Measurements from ENCODE around the gene MST1R. TPM values are rescaled to one million over a fixed set of nuclear protein-coding genes. Genes with fewer than 3 reads are reported as not detected.
"Not testable (repeated sequence)": the region's sequence is repeated elsewhere in the genome, so short reads cannot be mapped to it uniquely, and the experiment has no call there.

Gene MST1R
- total RNA-seq, 2 experiments from 2014 or later, result 4.1 to 5.2 TPM

DNA sequence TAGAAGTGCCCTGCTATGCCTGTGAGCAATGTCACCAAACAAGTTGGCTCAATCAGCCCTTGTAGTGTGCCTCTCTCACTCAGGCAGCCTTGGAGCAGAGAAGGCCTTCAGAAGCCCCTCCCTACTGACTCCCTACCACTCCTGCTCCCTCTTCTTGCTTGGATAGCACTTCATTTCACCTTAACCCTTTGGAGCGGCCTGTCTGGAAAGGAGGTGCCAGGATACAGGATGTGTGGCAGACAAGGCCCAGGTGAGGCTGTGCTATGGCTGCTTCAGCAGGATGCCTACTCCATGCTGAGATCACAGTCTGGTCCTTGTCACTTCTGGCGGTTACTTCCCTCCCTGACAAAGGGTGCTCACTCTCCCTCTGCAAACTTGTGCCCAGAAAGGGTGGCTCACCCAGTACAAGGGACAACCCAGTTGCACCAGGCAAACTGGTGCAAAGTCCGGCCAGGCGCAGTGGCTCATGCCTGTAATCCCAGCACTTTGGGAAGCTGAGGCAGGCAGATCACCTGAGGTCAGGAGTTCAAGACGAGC lies 24.9 kb upstream of the MST1R start:
- Mint-ChIP-seq H3K27ac (peak overlapping the region; percentile 79), H3K27me3 (no peaks in the 10 kb centered on the region), H3K4me1 (peaks cover 31% of the 10 kb centered on the region), H3K36me3 (ENCODE audit: low read depth) (peaks cover 2% of the 10 kb centered on the region), H3K4me3 (peak overlapping the region; percentile 81), H3K9me3 (no peaks in the 10 kb centered on the region)
- ChIA-PET POLR2A (interaction anchor here (0.6 kb wide), 1 partner anchor 9 kb away, joined by 3 read pairs; no protein-coding TSS in a partner anchor), CTCF (interaction anchor here (0.6 to 1.7 kb wide), 7 partner anchors 10 to 126 kb away, joined by 3 to 8 read pairs (median 4); partner anchors contain the start of genes INKA1 and RBM6)
- DNase-seq, result no peak

DNA sequence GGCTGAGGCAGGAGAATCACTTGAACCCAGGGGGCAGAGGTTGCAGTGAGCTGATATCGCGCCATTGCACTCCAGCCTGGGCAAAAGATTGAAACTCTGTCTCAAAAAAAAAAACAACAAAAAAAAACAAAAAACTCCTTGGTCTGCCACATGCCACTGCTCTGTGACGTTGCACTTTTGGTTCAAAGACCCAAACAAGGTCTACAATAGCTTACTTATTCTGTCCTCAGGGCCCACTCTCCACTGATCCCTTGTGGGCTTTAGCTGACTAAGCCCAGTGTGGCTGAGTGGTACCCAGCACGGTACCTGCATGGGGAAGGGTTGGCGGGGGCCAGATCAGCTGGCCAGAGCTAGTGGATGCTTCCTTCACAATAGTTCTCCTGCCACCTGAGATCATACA lies 24.1 kb upstream of the MST1R start:
- no peak for DNase-seq
- ChIA-PET CTCF (interaction anchor here (1.2 kb wide), 1 partner anchor 13 kb away, joined by 3 read pairs; no protein-coding TSS in a partner anchor), POLR2A (interaction anchor here (0.6 kb wide), 3 partner anchors 8 to 28 kb away, joined by 3 to 4 read pairs (median 3); no protein-coding TSS in a partner anchor)
- Mint-ChIP-seq H3K27ac (no peak overlapping the region), H3K4me3 (peak overlapping the region; percentile 81), H3K9me3 (no peaks in the 10 kb centered on the region), H3K27me3 (no peaks in the 10 kb centered on the region), H3K36me3 (ENCODE audit: low read depth) (peaks cover 2% of the 10 kb centered on the region), H3K4me1 (peaks cover 31% of the 10 kb centered on the region)

DNA sequence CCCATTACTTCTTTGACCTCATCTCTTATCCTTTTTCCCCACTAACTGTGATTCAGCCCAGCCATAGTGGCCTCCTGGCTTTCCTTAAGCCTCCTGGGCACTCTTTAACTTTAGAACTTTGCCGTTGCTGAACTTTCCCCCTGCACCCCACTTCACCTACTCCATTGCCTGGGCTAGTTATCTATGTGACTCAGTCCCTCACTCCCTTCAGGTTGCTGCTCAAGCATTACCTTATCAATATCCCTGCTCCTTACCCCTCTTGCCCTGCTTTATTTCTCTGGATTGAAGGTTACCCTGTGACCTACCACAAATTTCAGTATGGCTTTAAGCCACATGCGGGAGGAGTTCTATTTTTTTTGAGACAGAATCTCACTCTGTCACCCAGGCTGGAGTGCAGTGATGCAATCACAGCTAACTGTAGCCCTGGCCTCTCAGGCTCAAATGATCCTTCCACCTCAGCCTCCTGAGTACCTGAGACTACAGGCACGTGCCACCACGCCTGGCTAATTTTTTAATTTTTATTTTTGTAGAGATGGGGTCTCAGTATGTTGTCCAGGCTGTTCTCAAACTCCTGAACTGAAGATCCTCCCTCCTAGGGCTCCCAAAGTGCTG lies 22.6 kb upstream of the MST1R start:
- Mint-ChIP-seq H3K36me3 (ENCODE audit: low read depth) (peaks cover 2% of the 10 kb centered on the region), H3K27me3 (no peaks in the 10 kb centered on the region), H3K4me1 (peaks cover 30% of the 10 kb centered on the region), H3K4me3 (no peak overlapping the region), H3K9me3 (no peaks in the 10 kb centered on the region), H3K27ac (peak overlapping the region; percentile 22)
- ChIA-PET CTCF (no interaction called here), POLR2A (no interaction called here)
- DNase-seq, result no peak

DNA sequence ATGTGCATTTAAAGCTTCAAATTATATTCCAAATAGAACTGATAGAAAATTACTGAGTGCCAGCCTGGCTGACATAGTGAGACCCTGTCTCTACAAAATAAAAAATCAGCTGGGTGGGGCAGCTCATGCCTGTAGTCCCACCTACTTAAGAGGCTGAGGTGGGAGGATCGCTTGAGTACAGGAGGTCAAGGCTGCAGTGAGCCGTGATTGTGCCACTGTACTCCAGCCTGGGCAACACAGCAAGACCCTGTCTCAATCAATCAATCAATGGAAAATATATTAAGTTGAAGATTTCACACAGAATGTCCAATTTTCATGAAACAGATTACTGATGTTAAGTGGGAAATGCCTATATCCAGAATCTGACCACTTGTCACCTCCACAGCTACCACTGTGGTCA lies 21.8 kb upstream of the MST1R start:
- POLR2A ChIA-PET, result no interaction called here
- DNase-seq, result no peak

DNA sequence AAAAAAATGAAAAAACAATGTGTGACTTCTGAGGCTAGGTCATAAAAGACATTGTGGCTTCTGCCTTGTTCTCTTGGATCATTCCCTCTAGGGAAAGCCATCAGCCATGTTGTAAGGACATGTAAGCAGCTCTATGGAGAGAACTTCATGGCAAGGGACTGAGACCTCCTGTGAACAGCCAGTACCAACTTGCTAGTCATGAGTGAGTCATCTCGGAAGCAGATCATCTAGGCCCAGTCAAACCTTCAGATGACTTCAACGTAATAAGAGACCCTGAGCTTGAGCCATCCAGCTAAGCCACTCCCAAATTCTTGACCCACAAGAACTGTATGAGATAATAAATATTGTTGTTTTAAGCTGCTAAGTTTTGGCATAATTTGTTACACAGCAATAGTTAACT lies 21.0 kb upstream of the MST1R start:
- H3K27ac Mint-ChIP-seq, result no peak overlapping the region
- no peaks in the 10 kb centered on the region for H3K27me3 Mint-ChIP-seq
- ChIA-PET CTCF (interaction anchor here (0.6 to 1.4 kb wide), 4 partner anchors 8 to 1514 kb away, joined by 3 read pairs; partner anchors contain the start of gene RBM6), POLR2A (no interaction called here)
- H3K36me3 Mint-ChIP-seq (ENCODE audit: low read depth), result peaks cover 2% of the 10 kb centered on the region
- no peak for DNase-seq
- H3K4me3 Mint-ChIP-seq, result no peak overlapping the region
- H3K9me3 Mint-ChIP-seq, result no peaks in the 10 kb centered on the region
- H3K4me1 Mint-ChIP-seq, result peaks cover 19% of the 10 kb centered on the region

More for the DNA sequence above, 21.8 kb upstream of the MST1R start:
- Mint-ChIP-seq H3K27ac (no peak overlapping the region), H3K36me3 (ENCODE audit: low read depth) (peaks cover 2% of the 10 kb centered on the region), H3K27me3 (no peaks in the 10 kb centered on the region), H3K9me3 (no peaks in the 10 kb centered on the region), H3K4me3 (no peak overlapping the region), H3K4me1 (peaks cover 24% of the 10 kb centered on the region)
- CTCF ChIA-PET, result interaction anchor here (1.1 to 1.4 kb wide), 2 partner anchors 15 to 20 kb away, joined by 3 read pairs; partner anchors contain the start of gene RBM6

DNA sequence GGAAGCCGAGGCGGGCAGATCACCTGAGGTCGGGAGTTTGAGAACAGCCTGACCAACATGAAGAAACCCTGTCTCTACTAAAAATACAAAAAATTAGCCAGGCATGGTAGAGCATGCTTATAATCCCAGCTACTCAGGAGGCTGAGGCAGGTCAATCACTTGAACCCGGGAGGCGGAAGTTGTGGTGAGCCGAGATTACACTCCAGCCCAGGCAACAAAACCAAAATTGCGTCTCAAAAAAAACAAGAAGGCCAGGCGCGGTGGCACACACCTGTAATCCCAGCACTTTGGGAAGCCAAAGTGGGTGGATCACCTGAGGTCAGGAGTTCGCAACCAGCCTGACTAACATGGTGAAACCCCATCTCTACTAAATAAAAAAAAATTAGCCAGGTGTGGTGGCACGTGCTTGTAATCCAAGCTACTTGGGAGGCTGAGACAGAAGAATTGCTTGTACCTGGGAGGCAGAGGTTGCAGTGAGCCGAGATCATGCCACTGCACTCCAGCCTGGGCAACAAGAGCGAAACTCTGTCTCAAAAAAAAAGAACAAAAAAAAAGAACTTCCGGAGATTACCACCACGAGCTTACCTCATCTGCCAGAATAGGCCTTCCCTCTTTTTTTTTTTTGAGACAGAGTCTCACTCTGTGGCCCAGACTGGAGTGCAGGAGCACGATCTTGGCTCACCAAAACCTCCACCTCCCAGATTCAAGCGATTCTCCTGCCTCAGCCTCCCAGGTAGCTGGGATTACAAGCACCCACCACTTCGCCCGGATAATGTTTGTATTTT lies 14.3 kb upstream of the MST1R start:
- H3K27ac Mint-ChIP-seq; DNase-seq; H3K27me3 Mint-ChIP-seq; H3K4me3 Mint-ChIP-seq; H3K9me3 Mint-ChIP-seq; H3K36me3 Mint-ChIP-seq (ENCODE audit: low read depth); H3K4me1 Mint-ChIP-seq: not testable (repeated sequence)
- CTCF ChIA-PET, result interaction anchor here (0.7 to 3.6 kb wide), 3 partner anchors 9 to 33 kb away, joined by 3 to 12 read pairs (median 3); no protein-coding TSS in a partner anchor
- POLR2A ChIA-PET, result interaction anchor here (0.7 kb wide), 1 partner anchor 10 kb away, joined by 3 read pairs; no protein-coding TSS in a partner anchor

DNA sequence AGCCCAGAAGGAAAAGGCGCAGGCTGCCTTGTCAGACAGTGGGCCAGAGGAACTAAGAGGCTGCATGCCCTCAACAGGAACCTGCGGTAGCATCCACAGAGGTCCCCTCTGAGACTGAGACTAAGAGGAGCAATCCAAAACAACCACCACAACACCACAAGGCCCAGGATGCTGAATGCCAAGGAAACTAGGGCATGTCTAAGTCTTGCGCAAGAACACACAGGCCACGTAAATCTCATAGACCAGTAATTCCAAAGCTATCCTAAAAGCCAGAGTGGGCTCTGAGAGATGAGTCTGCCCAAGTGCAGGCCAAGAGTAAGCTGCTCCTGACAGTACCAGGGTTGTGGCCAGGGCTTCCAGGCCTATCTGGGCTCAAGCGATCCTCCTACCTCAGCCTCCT lies 13.0 kb upstream of the MST1R start:
- Mint-ChIP-seq H3K27me3 (no peaks in the 10 kb centered on the region), H3K36me3 (ENCODE audit: low read depth) (peaks cover 12% of the 10 kb centered on the region), H3K4me3 (no peak overlapping the region), H3K4me1 (peaks cover 8% of the 10 kb centered on the region), H3K9me3 (no peaks in the 10 kb centered on the region), H3K27ac (no peak overlapping the region)
- CTCF ChIA-PET, result interaction anchor here (3.6 kb wide), 1 partner anchor 9 kb away, joined by 12 read pairs; no protein-coding TSS in a partner anchor
- POLR2A ChIA-PET, result no interaction called here
- DNase-seq, result no peak

DNA sequence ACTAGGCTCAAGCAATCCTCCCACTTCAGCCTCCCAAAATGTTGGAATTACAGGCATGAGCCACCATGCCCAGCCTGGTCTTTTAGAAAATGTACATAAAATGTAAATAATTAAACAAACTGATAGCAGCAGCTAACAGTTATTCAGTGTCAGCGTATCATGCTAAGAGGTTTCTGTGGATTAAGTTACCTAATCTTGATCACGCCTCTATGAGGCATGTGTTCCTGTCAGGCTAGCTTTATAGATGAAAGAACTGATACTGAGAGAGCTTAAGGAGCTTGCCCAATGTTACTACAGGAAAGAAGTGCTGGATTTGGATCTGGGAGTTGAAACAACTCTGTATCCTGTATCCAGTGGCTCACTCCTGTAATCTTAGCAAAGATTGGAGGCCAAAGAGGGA lies 11.2 kb upstream of the MST1R start:
- CTCF ChIA-PET, result interaction anchor here (0.5 to 2.4 kb wide), 4 partner anchors 9 to 60 kb away, joined by 3 to 6 read pairs (median 3); no protein-coding TSS in a partner anchor
- H3K9me3 Mint-ChIP-seq, result no peaks in the 10 kb centered on the region
- POLR2A ChIA-PET, result no interaction called here

DNA sequence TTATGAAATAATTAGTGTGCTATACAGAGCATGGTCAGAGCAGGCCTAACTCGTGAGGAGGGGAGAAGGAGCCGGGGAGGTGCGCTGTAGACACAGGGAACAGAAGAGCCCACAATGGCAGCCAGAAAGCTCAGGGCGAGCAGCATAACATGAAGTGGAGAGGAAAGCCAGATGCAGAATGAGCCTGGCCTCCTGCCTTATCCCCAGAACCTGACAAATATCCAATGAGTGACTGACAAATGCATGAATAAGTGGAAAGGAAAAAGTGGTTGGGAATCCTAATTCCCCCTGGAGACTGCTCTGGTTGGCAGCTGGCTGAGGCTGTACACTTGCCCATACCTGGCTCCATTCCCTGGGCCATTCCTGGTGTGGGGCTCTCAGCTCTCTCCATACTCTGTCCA lies 9.2 kb upstream of the MST1R start:
- no peaks in the 10 kb centered on the region for H3K27me3 Mint-ChIP-seq
- H3K9me3 Mint-ChIP-seq, result no peaks in the 10 kb centered on the region
- no peak overlapping the region for H3K4me3 Mint-ChIP-seq
- ChIA-PET CTCF (interaction anchor here (1.3 to 2.1 kb wide), 2 partner anchors 16 to 66 kb away, joined by 3 to 8 read pairs; partner anchors contain the start of gene MON1A), POLR2A (interaction anchor here (0.6 kb wide), 1 partner anchor 205 kb away, joined by 3 read pairs; no protein-coding TSS in a partner anchor)
- peaks cover 2% of the 10 kb centered on the region for H3K4me1 Mint-ChIP-seq
- H3K27ac Mint-ChIP-seq, result no peak overlapping the region
- H3K36me3 Mint-ChIP-seq (ENCODE audit: low read depth), result peaks cover 16% of the 10 kb centered on the region
- no peak for DNase-seq

More for the DNA sequence above, 11.2 kb upstream of the MST1R start:
- Mint-ChIP-seq H3K4me1 (peaks cover 8% of the 10 kb centered on the region), H3K27ac (no peak overlapping the region), H3K4me3 (no peak overlapping the region), H3K36me3 (ENCODE audit: low read depth) (peaks cover 15% of the 10 kb centered on the region), H3K27me3 (no peaks in the 10 kb centered on the region)
- DNase-seq, result no peak

DNA sequence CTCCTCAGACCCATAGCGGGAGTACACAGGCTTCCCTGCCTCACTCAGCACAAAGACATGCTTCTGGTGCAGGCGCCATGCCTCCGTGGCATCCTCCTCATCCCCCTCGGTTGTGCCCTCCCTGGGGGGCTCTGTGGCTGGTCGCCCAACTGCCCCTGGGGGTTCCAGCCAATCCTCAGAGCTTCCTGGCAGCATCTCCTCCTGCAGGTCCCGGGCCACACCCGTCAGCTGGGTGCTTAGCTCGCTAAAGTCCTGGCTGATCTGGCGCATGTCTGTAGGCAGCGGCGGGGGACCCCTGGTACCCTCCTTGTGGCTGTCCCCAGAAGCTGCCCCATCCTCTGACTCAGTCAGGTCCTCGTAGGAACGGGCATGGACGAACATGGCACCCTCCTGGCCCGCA lies 7.9 kb upstream of the MST1R start:
- POLR2A ChIA-PET, result no interaction called here
- CTCF ChIA-PET, result interaction anchor here (1.3 kb wide), 1 partner anchor 64 kb away, joined by 3 read pairs; no protein-coding TSS in a partner anchor
- H3K4me1 Mint-ChIP-seq, result peaks cover 4% of the 10 kb centered on the region

DNA sequence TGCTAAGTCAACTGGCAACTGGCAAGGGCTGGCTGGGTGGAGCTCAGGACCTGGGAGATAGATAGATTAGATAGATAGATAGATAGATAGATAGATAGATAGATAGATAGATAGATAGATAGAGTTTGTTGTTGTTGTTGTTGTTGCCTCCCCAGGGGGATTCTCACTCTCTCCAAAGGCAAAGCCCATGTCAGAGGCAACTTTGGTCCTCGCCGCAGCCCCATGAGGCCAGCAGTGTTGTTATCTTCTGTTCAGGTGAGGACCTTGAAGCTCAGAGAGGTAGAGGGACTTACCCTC lies 7.4 kb upstream of the MST1R start:
- Mint-ChIP-seq H3K36me3 (ENCODE audit: low read depth) (peaks cover 13% of the 10 kb centered on the region), H3K9me3 (no peaks in the 10 kb centered on the region), H3K27ac (no peak overlapping the region), H3K4me1 (peaks cover 9% of the 10 kb centered on the region), H3K27me3 (no peaks in the 10 kb centered on the region), H3K4me3 (no peak overlapping the region)
- no peak for DNase-seq
- CTCF ChIA-PET, result interaction anchor here (0.8 kb wide), 1 partner anchor 10 kb away, joined by 3 read pairs; no protein-coding TSS in a partner anchor
- POLR2A ChIA-PET, result no interaction called here

More for the DNA sequence above, 7.9 kb upstream of the MST1R start:
- no peak for DNase-seq
- Mint-ChIP-seq H3K36me3 (ENCODE audit: low read depth) (peaks cover 14% of the 10 kb centered on the region), H3K27me3 (no peaks in the 10 kb centered on the region), H3K4me3 (no peak overlapping the region), H3K27ac (no peak overlapping the region), H3K9me3 (no peaks in the 10 kb centered on the region)

DNA sequence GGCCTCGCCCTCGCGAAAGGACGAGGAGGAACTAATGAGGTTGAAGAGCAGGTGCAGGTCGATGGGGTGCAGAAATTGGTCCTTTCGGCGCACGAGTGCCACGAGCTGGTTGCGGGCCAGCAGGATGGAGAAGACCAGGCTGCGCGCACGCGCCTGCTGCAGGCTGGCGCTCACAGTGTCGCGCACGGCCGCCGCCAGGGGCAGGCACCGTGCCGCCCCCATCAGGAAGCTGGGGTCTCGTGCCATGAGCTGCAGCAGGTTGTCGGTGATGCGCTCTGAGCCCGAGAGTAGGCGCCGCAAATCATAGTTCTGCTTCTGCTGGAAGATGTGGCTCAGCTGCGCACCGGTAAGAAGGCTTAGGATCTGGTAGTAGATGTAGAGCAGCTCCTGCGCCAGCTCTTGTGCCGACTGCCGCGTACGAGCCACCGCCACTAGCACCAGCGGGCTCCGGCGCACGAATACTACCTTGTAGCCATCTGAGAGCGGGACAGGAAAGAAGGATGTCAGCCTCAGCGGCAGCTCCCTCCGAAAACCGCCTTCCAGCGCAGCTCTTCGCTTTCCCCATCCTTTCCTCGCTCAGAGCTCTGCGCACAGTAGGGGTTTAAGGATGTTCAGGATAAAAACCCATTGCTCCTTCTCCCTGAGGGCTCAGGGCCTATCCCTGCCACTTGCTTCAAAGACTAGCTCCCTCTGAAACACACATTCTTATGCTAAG lies 6.9 kb upstream of the MST1R start:
- peaks cover 14% of the 10 kb centered on the region for H3K4me1 Mint-ChIP-seq
- H3K9me3 Mint-ChIP-seq, result no peaks in the 10 kb centered on the region
- peaks cover 12% of the 10 kb centered on the region for H3K36me3 Mint-ChIP-seq (ENCODE audit: low read depth)
- POLR2A ChIA-PET, result no interaction called here
- no peak for DNase-seq
- CTCF ChIA-PET, result interaction anchor here (0.8 kb wide), 1 partner anchor 9 kb away, joined by 3 read pairs; no protein-coding TSS in a partner anchor
- no peak overlapping the region for H3K4me3 Mint-ChIP-seq
- H3K27ac Mint-ChIP-seq, result no peak overlapping the region
- H3K27me3 Mint-ChIP-seq, result no peaks in the 10 kb centered on the region

Measured in activated CD4-positive, alpha-beta T cell treated with anti-CD3 and anti-CD28 coated beads, Interleukin-2, amount 10 ng/mL, durations not matched to agents 7 days and 5 days (primary cell).